Left renal cortex interstitium (tissue), 4 donors: ENCODE data around the gene KCNJ11. TPM values are rescaled to one million over a fixed set of nuclear protein-coding genes. Genes with fewer than 3 reads are reported as not detected.

Source experiments
- DNase-seq, 4 donors: peaks; one replicate each; pipeline ENCODE4 v3.0.0-alpha.2; 2013; ENCODE audit warnings: low read depth in 4 of 4, low spot score in 2 of 4, missing footprints in 1 of 4
- polyA plus RNA-seq, 4 donors: library from polyadenylated mRNA; unstranded; fragments of 120-200 nt; gene quantifications; one replicate each; pipeline ENCODE4 v1.2.1, GENCODE V29; 2013; ENCODE audit not compliant: insufficient read length in 4 of 4

The KCNJ11 gene
- polyA plus RNA-seq, 4 donors = 2.1 to 3.0 (median 2.7) TPM

DNA sequence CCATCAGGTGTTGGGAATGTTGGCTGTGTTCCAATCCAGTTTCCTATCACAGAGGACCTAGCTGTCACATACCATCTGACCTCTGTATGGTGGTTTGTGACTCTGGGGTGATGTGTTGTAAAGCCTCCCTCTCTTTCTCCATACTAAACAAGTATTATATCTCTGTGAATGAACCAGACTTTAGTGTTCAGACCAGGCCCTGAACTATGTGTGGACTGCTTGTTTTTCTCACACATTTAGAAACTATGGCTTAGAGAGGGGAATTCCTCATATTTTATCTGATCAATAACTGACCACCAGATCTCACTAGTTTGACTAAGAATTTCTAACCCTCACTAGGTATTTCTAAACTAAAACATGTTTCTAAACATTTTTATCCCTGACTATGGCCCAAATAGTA lies 19.4 kb downstream of the KCNJ11 start:
- no peak for DNase-seq

DNA sequence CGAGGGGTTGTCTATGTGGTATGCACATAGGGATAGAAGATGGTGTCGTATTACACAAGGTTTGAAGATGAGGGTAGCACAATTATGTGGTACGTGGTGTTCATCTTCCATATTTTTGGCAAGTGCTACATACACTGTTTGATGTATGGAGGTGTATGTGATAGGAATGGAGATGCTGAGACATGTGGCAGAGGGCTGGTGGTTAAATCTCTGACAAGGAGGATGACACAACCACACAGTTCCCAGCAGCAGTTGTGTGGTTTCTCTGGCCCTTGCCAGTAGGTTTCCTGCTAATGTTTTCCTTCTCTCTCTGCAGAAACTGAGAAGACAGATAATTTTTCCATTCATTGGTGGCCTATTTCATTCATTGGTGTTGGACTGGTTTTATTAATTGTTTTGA lies 19.9 kb downstream of the KCNJ11 start:
- DNase-seq = no peak

DNA sequence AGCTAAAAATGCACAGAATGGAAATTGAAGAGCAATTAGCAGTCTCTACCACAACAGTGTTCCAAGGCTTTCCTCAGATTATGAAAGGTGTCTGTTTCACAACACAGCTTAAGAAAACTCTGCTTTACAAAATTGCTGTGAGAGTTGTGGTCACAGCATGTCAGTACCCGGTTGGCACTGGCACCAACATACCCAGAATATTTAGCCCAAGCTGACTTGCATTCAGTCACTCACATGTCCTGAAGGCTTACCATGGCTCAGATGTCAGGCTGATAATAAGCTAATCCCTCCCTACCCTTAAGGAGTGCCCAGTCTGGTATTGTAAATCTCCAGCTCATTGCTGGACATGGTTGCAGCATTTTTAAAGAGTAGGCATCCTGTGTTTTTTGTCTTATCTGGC lies 22.0 kb downstream of the KCNJ11 start:
- no peak for DNase-seq

DNA sequence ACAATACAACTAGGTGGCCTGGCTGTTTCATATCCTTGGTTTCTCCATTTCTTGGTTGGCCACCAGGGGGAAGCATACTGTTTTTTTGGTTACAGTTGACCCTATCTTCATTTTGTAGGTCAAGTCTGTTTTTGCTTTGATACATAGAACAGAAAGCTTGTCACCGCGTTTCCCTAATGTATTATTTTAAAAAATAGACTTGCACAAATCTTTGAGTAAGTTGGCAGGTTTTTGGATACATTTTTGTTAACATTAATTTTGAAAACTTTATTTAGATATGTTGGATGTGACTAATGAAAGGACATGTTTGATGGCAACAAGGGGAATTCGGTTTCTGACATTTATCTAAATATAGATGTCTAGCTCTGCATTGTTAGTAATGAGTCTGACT lies 33.9 kb downstream of the KCNJ11 start:
- DNase-seq = peak in 2 of 4 donors; percentile 19 to 67

DNA sequence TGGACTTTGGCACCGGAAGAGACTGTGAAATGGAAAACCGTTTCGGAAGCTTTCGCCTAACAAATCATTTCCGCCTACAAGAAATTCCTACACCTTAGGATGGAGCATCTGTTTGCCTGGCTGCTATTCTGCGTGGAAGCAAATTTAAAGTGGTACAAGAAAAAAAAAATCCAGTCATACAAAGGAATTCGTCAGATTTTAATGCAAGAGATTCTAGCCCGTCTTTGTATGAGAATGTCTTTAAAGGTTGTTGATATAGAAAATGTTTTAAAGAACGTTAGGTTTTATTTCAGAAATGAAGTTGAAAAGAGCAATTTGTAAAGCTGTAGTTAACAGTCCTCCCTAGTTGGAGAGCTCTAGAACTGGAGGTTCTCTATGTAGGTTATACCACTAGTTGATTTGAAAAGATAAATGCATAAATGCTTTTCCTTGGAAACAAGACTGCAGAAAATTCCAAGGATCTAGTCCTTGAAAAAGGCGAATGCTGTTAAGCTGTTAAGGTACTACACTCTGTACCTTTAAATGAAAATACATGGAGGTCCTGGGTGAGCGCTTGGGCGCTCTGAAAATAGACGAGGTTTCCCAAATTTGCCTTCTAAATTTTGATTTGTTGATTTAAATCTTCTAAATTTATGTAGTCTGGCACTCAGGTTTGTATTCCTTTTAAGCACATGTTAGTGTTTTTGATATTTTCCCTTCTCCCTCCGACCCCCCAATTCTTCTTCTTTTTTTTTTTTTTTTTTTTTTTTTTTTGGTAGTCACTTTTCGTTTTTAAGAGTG lies 34.4 kb downstream of the KCNJ11 start:
- peak in 2 of 4 donors; percentile 0 to 11 for DNase-seq

DNA sequence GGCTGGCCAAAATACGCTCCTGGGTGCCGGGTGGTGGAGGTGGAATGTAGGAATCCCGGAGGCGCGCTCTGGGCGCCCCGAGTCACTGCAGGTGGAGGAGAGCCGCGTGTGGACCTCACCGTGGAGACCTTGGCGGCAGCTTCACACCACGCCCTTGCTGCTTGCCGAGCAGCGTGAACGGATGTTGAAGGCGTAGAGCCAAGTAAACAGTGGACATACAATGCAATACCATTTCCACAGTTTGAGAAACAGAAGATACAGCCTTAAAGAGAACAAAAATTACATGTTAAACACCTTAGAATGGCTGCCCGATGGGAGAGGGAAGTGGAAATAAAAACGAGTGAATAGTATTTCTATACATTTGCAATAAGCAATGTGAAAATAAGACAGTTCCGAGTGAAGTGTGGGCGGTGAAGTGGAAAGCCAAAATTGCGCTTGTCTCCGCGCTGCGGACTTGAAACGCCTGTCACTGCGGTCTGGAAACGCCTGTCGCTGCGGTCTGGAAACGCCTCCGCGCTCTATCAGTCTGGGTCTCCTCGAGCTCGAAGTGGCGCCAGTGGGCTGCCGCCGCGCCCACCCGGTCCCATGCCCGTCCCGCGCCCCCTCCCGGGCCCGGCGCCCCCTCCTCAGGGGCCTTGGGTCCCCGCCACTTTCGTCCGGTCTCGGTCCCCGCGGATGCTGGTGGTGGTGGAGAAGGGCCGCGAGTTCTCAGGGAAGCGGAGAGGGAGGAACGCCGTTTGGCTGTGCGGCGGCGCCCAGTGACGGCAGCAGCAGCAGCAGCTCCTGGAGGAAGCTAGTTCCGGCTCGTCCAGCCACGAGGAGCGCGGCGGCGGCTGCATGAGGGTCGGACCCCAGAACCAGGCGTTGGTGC lies 35.3 kb downstream of the KCNJ11 start:
- DNase-seq = peak; percentile 50 to 74 (median 65)

DNA sequence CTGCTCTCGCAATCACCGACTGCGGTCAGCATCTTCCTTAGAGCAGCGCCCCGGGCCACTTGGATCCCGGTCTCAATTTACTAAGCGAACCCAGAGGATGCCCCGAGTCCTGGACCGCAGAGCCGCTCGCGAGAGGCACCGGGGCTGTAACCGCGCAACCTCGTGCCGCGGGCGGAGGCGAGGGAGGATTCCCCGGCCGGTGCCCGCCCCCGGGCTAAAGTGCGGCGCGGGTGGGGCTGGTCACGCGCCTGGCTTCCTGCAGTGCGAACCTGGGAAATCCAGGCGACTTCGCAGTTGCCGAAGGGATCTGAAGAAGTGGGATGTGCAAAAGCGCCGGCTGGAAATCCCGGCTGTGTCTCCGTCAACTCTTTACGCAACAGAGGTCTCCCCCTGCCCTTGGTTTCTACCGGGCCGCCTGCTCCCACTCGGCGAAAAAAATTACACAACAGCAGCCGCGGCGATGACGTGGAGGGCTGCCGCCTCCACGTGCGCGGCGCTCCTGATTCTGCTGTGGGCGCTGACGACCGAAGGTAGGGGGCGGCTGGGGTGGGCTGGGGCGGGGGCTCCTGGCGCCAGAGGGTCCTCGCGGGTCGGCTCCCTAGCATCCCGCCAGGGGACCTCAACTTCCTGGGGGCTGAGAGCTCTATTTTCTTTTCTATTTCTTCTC lies 36.8 kb downstream of the KCNJ11 start, which contains the start of gene NCR3LG1:
Gene NCR3LG1, plus strand, starts transcription at position 291 of the 667 bp plus-strand sequence. Its CDS starts 170 bp downstream, at position 461.
- DNase-seq = peak in 3 of 4 donors; percentile 27 to 34 (median 29)

DNA sequence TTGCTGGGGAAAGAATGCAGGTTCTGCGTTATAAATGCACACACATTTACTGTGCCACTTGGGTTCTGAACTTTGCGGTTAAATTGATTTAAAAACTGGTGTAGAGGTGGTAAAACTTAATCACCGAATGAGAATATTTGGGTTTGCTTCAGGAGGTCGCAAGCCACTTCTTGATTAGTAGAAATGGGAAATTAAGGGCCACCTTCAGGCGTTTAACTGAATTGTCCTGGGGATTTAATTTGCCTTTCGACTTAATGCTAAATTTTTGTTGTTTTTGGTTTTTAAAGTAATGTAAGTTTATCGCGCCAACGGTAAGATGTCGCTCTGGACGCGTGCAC lies 37.3 kb downstream of the KCNJ11 start:
- DNase-seq = no peak

DNA sequence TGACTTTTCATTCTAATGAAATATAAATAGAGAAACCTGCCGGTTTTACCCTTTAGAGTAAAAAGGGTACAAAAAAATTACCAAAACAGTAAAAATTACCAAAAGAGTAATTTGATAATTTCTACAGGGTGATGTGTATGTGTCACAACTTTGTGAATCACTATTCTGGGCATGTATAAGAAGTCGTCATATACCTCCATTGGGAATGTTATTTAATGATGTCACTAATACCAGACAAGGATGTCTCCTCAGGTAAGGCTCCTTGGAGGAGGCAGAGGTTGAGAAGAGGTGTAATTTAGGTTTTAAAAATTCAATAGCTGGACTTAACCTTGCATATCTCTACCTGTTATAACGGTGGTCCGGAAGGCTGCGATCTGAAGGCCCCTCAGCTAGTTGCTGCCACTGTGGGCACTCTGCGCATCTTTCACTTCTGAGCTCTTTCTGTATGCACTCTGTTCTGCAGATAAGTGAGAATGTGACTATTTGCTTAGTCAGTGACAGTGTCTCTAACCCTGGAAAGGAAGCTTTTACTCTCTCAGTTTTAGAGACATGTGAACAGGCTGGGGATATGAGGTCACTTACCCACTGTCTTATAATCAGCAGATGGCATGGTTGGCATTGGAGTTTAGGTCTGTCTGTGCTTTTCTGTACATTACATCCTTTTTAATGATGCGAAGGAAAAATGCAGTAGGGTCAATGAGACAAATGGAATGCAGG lies 37.8 kb downstream of the KCNJ11 start:
- no peak for DNase-seq

DNA sequence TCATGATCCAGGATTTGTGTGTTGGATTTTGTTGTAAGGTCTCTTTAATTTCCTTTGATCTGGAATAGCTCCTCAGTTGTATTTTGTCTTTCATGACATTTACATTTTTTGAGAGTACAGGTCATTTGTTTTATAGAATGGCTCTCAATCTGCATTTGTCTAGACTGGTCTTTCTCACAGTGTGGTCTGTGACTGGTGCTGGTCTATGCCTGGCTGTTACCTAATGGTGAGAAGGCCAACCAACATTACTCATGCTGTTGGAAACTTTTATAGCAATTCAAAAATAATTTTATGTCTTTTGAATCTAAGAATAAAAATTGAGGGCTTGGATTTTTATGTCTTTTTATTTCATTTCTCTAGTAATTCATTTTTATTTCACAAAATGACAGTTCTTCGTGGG lies 40.8 kb downstream of the KCNJ11 start:
- DNase-seq = no peak

DNA sequence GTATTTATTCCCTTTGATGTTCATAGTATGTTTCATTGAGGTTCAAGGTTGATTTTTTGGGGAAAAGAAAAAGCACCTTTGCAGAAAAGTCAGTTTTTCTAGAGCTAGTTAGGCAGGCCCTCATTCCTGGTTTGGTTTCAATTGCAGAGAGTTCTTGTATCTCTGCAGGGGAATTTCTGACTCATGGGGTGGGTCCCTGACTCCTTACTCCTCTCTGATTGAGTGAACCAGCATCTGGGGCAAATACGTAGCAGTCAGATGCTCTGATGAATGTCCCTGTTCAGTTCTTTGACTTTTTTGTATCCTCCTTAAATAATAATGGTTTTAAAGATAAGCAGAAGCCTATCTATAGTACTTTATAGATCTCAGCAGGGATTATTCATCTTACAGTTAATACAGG lies 44.6 kb downstream of the KCNJ11 start:
- DNase-seq = no peak

DNA sequence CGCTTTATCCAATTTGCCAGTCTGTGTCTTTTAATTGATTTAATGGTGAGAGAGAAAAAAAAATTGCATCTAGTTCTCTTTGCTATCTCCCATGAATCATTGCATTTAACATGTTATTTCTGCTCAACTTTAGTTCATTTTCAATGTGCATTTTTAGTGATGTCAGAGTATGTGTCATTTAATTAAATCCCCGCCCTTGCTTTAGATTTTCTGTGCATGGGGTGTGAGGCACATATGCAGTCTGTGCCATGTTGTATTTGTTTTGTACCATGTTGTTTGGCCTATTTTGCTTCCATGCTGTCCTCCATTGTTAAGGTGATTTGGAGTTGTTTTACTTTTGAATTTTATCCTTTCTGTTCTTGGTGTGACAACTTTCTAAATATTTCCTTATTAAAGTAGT lies 45.2 kb downstream of the KCNJ11 start:
- DNase-seq = no peak

Other genes with a start within 250 kb of the KCNJ11 start
- 10 to 100 TPM; 62.1 to 75.8 (median 64.2) TPM for gene PIK3C2A, start 180.7 kb downstream of the KCNJ11 start, polyA plus RNA-seq
- 10 to 100 TPM; 60.5 to 90.5 (median 75.8) TPM for gene NUCB2, start 111.9 kb downstream of the KCNJ11 start, polyA plus RNA-seq
- 1 to 10 TPM; 1.1 to 2.0 (median 1.5) TPM for gene NCR3LG1, start 36.9 kb downstream of the KCNJ11 start, polyA plus RNA-seq
- 1 to 10 TPM; 1.2 to 2.2 (median 1.9) TPM for gene ABCC8, start 88.2 kb upstream of the KCNJ11 start, polyA plus RNA-seq
- gene USH1C, start 155.8 kb upstream of the KCNJ11 start, polyA plus RNA-seq = 10 to 100 TPM; 47.2 to 81.6 (median 67.8) TPM
- gene OTOG, start 158.6 kb upstream of the KCNJ11 start, polyA plus RNA-seq = under 1 TPM; 0.11 to 0.90 (median 0.24) TPM